GM23248 (cell line): Measurements from ENCODE around the gene EP400.

Source experiments
- EZH2 ChIP-seq: fragments of 200-600 bp; sonication (generic); IDR thresholded peaks from 2 replicates; pipeline ENCODE4 v1.6.1; 2018; ENCODE audit warnings: antibody characterized with exemption, mild to moderate bottlenecking; ENCODE audit not compliant: insufficient read depth, poor library complexity, severe bottlenecking
- EZH2phosphoT487 ChIP-seq: fragments of 200-600 bp; sonication (generic); IDR thresholded peaks from 2 replicates; pipeline ENCODE4 v1.6.1; 2018; ENCODE audit warnings: antibody characterized with exemption, moderate library complexity, mild to moderate bottlenecking, low read depth; ENCODE audit not compliant: insufficient read depth

GRCh38 chr12:131948166-131948712 is 1.5 kb upstream of the EP400 start:
- no peak for TF ChIP-seq EZH2
- no peak for TF ChIP-seq EZH2phosphoT487
